Activated CD4-positive, alpha-beta T cell treated with anti-CD3 and anti-CD28 coated beads, Interleukin-2, amount 50 U/mL, for 24 hours (primary cell): ENCODE data around the gene RHOXF2B.
"Not testable (repeated sequence)": the region's sequence is repeated elsewhere in the genome, so short reads cannot be mapped to it uniquely, and the experiment has no call there.

Experiments
- DNase-seq, 2 donors: peaks; one replicate each; pipeline ENCODE4 v3.0.0-alpha.2; 2020; ENCODE audit warnings: low read depth in 1 of 2, low spot score in 1 of 2

The RHOXF2B gene

GRCh38 chrX:120077590-120077989 is at the start of gene RHOXF2B:
Gene RHOXF2B (minus strand): TSS chrX:120077690. CDS start chrX:120077552, 138 bp downstream.
- not testable (repeated sequence) for DNase-seq

GRCh38 chrX:120125444-120125843 is 48.0 kb upstream of the RHOXF2B start:
- no peak for DNase-seq

- DNase-seq = no peak
Observed at GRCh38 chrX:120120223-120120622, 42.7 kb upstream of the RHOXF2B start.

- DNase-seq = no peak
Observed at GRCh38 chrX:120115438-120115963, 38.0 kb upstream of the RHOXF2B start, which contains the start of gene RHOXF1. Gene RHOXF1 (minus strand): TSS chrX:120115913. CDS start chrX:120115862, 51 bp downstream.

- DNase-seq = no peak
Observed at GRCh38 chrX:120111611-120112010, 34.1 kb upstream of the RHOXF2B start.

GRCh38 chrX:120109378-120109777 is 31.9 kb upstream of the RHOXF2B start:
- DNase-seq = no peak

- DNase-seq = not testable (repeated sequence)
Observed at GRCh38 chrX:120104707-120105106, 27.2 kb upstream of the RHOXF2B start.

- not testable (repeated sequence) for DNase-seq
Observed at GRCh38 chrX:120101057-120101456, 23.6 kb upstream of the RHOXF2B start.

- no peak for DNase-seq
Observed at GRCh38 chrX:120090208-120090607, 12.7 kb upstream of the RHOXF2B start.

- DNase-seq = no peak
Observed at GRCh38 chrX:120087289-120088017, 10.0 kb upstream of the RHOXF2B start.

GRCh38 chrX:120085553-120086185 is 8.2 kb upstream of the RHOXF2B start:
- not testable (repeated sequence) for DNase-seq

- DNase-seq = not testable (repeated sequence)
Observed at GRCh38 chrX:120066169-120066568, 11.3 kb downstream of the RHOXF2B start.

GRCh38 chrX:120042712-120043111 is 34.8 kb downstream of the RHOXF2B start:
- DNase-seq = not testable (repeated sequence)

GRCh38 chrX:120042247-120042646 is 35.2 kb downstream of the RHOXF2B start:
- not testable (repeated sequence) for DNase-seq

- not testable (repeated sequence) for DNase-seq
Observed at GRCh38 chrX:120040176-120040575, 37.3 kb downstream of the RHOXF2B start.

GRCh38 chrX:120039087-120039733 is 38.3 kb downstream of the RHOXF2B start:
- not testable (repeated sequence) for DNase-seq

GRCh38 chrX:120036704-120037103 is 40.8 kb downstream of the RHOXF2B start:
- DNase-seq = no peak

- DNase-seq = not testable (repeated sequence)
Observed at GRCh38 chrX:120035522-120036309, 41.8 kb downstream of the RHOXF2B start.

- no peak for DNase-seq
Observed at GRCh38 chrX:120029354-120029753, 48.1 kb downstream of the RHOXF2B start.

GRCh38 chrX:120023259-120023658 is 54.2 kb downstream of the RHOXF2B start:
- no peak for DNase-seq

- no peak for DNase-seq
Observed at GRCh38 chrX:120022763-120023162, 54.7 kb downstream of the RHOXF2B start.
